Activated naive CD8-positive, alpha-beta T cell (primary cell): ENCODE results near the gene YJEFN3.

Experiments used
- H3K27ac Mint-ChIP-seq: one replicate; pipeline ENCODE4 v1.8.0; 2021; ENCODE audit warnings: mixed read lengths
- H3K27me3 Mint-ChIP-seq: one replicate; pipeline ENCODE4 v1.8.0; 2021; ENCODE audit warnings: mixed read lengths
- H3K36me3 Mint-ChIP-seq: one replicate; pipeline ENCODE4 v1.8.0; 2021; ENCODE audit warnings: mixed read lengths
- H3K4me1 Mint-ChIP-seq: one replicate; pipeline ENCODE4 v1.8.0; 2021; ENCODE audit warnings: low read depth, mixed read lengths
- H3K4me3 Mint-ChIP-seq: one replicate; pipeline ENCODE4 v1.8.0; 2021; ENCODE audit warnings: mild to moderate bottlenecking, mixed read lengths
- H3K9me3 Mint-ChIP-seq: one replicate; pipeline ENCODE4 v1.8.0; 2021; ENCODE audit warnings: low read depth, mixed read lengths

Gene YJEFN3

DNA sequence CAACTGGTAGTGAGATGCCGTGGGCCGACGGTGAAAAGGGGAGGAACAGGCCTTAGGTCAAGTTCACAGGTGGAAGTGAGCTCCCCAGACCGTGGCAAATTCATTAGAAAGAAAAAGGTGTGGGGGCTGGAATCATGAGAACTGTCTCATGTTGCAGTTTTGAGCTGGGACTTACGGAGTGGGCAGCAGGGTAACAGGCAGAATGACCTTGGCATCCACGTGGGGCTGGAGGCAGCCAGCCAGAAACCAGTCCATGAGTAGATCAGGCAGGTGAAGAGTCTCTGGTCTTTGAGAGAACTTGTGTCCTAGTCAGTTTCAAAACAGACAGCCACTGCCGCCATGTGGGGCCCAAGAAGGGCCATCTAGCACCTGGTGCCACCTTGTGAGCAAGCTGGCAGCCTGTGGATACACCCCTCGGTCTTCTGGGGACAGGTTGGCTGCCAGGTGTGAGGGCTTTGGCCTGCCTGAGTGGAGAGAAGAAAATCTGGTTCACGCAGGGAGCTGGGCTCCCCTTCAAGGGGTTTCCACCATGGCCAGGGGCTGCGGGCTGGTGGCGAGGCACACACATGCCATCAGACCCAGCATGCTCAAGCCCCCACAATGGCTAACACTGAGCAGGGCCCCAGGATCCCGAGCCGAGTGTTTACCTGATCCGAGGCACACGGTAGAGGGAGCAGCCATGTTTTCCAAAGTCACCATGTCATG is 37.2 kb upstream of the YJEFN3 start:
- Mint-ChIP-seq H3K9me3 (no peaks in the 10 kb centered on the region), H3K4me1 (peaks cover 44% of the 10 kb centered on the region), H3K27me3 (no peaks in the 10 kb centered on the region), H3K36me3 (no peaks in the 10 kb centered on the region), H3K27ac (peak overlapping the region; percentile 34), H3K4me3 (no peak overlapping the region)

DNA sequence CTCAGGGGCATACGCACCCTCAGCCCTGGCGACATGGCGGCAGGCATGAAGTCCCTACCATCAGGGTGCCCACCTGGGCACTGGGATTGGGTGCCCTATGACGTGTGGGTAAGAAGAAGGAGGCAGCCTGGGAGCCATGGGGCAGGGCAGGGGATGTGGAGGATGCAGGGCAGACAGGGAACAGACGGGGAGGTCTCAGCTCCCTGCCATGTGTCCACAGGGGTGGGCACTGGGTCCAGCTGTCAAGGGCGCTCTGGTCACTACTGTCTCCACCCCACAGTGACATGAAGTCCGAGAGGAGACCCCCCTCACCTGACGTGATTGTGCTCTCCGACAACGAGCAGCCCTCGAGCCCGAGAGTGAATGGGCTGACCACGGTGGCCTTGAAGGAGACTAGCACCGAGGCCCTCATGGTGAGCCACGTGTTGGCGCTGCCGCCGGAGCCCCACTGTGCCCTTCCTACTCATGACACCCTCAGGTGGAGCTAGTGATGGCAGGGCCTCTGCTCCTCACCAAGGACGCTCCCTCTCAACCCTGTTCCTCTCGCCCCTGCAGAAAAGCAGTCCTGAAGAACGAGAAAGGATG is 36.6 kb upstream of the YJEFN3 start:
- Mint-ChIP-seq H3K4me3 (no peak overlapping the region), H3K36me3 (no peaks in the 10 kb centered on the region), H3K27ac (no peak overlapping the region), H3K9me3 (no peaks in the 10 kb centered on the region), H3K27me3 (no peaks in the 10 kb centered on the region), H3K4me1 (peaks cover 37% of the 10 kb centered on the region)

DNA sequence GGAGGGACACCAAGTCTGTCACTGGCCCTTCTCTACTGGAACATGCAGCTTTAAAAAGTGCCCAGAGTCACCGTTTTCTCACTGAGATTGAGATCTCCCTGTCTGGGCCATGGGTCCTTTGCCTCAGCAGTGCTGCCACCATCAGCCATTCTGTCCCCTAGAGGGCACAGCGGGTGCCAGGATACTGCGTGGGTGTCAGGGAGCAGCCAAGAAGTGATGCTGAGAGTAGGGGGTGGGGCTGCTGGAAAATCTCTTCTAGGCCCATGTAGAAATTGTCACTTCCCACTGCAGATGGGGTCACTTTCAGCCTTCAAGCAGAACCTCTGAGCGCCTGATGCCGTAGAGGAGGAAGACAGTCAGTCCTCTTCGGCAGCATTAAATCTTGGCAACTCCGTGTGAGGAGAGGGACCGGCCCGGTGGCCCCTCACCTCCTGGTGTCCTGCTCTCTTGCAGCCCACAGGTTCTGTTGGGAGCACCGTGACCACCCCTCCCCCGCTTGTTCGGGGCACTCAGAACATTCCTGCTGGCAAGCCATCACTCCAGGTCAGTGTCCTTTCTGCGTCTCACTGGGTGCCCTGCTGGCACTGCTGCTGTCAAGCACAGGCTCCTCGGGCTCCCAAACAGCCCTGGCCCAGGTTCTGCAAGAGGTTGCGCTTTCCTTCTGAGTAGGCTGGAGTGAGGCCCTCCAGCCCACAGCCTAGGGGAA is 34.7 kb upstream of the YJEFN3 start:
- H3K4me3 Mint-ChIP-seq: no peak overlapping the region
- H3K27ac Mint-ChIP-seq: no peak overlapping the region
- peaks cover 20% of the 10 kb centered on the region for H3K4me1 Mint-ChIP-seq
- H3K36me3 Mint-ChIP-seq: no peaks in the 10 kb centered on the region
- no peaks in the 10 kb centered on the region for H3K27me3 Mint-ChIP-seq
- H3K9me3 Mint-ChIP-seq: no peaks in the 10 kb centered on the region

DNA sequence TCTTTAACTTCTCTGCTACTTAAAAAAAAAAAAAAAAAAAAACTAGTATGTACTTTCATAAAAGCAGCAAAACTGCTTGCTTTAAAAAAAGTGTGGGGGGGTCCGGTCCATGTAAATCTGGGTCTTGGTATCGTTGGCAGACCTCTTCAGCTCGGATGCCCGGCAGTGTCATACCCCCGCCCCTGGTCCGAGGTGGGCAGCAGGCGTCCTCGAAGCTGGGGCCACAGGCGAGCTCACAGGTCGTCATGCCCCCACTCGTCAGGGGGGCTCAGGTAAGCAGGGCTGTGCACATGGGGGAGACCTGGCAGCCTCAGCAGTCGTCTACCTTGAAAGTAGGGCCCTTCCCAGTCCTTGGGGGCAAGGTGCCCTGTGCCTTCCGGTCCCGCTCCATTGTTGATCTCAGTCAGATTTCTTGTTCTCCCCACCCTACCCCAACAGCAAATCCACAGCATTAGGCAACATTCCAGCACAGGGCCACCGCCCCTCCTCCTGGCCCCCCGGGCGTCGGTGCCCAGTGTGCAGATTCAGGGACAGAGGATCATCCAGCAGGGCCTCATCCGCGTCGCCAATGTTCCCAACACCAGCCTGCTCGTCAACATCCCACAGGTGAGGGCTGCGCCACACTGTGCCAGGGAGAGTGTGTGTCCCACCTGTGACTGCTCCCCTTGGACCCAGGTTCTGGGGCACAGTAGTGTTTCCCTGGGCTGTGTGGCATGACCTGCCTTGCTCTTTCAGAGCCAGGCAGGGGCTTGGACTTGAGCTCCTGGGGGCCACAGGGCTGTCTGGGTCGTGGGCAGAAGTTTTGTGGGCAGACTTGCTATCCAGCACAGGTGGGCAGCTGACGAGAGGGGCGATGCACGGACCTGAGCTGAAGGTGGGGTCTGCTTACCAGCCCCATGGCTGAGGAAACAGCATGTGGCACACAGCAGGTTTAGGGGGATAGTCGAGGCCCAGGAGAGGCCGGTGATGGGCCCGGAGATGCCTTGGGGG is 32.8 kb upstream of the YJEFN3 start:
- peaks cover 3% of the 10 kb centered on the region for H3K4me1 Mint-ChIP-seq
- no peak overlapping the region for H3K27ac Mint-ChIP-seq
- H3K4me3 Mint-ChIP-seq: no peak overlapping the region
- H3K9me3 Mint-ChIP-seq: no peaks in the 10 kb centered on the region
- H3K27me3 Mint-ChIP-seq: no peaks in the 10 kb centered on the region
- H3K36me3 Mint-ChIP-seq: no peaks in the 10 kb centered on the region

DNA sequence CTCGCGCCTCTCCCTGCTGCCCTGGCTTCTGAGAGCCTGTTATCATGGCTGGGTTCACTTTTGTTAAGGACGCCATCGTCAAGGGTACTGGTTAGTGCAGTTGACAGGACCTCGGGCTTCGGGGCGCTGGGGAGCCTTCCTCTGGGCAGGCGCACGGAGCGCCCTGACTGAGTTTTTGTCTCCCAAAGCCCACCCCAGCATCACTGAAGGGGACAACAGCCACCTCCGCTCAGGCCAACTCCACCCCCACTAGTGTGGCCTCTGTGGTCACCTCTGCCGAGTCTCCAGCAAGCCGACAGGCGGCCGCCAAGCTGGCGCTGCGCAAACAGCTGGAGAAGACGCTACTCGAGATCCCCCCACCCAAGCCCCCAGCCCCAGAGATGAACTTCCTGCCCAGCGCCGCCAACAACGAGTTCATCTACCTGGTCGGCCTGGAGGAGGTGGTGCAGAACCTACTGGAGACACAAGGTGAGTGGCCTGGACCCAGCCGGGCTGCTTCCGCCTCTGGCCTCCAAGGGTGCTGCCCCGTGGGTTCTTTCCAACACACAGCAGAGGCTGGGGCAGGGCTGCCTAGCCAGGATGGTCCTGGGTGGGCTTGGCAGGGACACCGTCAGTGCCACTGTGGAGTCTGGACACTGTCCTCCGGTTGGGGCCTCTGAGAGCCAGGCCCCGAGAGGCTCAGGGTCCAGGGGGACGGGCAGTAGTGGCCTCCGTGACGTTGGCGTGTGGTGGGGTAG is 30.3 kb upstream of the YJEFN3 start:
- Mint-ChIP-seq H3K9me3 (no peaks in the 10 kb centered on the region), H3K36me3 (no peaks in the 10 kb centered on the region), H3K27me3 (no peaks in the 10 kb centered on the region), H3K4me3 (no peak overlapping the region), H3K4me1 (peaks cover 3% of the 10 kb centered on the region), H3K27ac (no peak overlapping the region)

DNA sequence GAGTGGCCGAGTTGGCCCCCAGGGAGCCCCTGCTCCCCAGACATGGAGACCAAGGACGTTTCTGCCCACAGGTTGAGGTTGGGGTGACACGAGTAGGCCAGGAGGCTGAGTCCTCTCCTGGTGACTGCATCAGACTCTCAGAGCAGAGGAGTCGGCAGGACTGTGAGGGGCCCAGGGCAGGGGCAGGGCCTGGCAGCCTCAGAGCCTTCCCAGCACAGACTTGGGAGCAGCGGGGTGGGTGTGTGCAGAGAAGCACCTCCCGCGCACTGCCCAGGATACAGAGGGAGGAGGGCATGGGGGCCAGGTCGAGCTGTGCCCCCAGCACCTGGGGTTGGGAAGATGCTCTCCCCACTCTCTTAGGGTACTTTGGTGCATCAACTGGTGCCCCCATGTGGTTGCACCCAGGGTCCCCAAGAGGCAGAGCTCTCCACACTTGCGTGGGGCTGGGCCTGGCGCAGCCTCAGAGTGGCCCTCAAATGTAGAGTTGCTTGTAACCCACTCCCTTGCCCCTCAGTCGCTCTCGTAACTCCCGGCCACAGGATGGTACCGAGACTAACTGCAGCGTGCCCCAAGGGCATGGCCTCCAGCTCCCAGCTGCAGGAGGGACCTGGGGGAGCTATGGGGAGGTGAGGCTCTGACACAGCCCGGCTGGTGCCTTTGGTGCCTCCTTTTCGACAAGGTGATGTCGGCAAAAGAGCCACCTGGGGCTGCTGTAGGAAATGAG is 29.3 kb upstream of the YJEFN3 start:
- no peaks in the 10 kb centered on the region for H3K36me3 Mint-ChIP-seq
- no peak overlapping the region for H3K4me3 Mint-ChIP-seq
- no peak overlapping the region for H3K27ac Mint-ChIP-seq
- H3K27me3 Mint-ChIP-seq: no peaks in the 10 kb centered on the region
- H3K9me3 Mint-ChIP-seq: no peaks in the 10 kb centered on the region
- peaks cover 3% of the 10 kb centered on the region for H3K4me1 Mint-ChIP-seq

DNA sequence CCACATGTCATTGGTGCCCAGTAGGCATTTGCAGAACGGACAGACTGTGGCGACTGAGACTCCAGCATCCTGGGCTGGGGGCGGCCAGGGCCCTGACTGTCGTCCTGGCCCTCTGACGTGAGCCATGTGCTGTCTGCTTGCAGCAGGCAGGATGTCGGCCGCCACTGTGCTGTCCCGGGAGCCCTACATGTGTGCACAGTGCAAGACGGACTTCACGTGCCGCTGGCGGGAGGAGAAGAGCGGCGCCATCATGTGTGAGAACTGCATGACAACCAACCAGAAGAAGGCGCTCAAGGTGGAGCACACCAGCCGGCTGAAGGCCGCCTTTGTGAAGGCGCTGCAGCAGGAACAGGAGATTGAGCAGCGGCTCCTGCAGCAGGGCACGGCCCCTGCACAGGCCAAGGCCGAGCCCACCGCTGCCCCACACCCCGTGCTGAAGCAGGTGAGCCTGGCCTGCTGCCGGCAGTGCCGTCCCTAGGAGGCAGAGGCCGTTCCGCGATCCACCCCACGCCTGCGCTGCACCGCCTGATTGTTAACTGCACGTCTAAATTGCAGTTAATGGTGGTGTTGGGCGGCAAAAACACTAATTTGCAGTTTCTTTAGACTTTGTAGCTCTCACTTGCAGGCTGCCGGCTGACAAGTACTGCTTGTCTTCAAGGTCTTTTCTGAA is 27.6 kb upstream of the YJEFN3 start:
- Mint-ChIP-seq H3K27me3 (no peaks in the 10 kb centered on the region), H3K4me3 (no peak overlapping the region), H3K4me1 (no peaks in the 10 kb centered on the region), H3K27ac (no peak overlapping the region), H3K36me3 (no peaks in the 10 kb centered on the region), H3K9me3 (no peaks in the 10 kb centered on the region)

DNA sequence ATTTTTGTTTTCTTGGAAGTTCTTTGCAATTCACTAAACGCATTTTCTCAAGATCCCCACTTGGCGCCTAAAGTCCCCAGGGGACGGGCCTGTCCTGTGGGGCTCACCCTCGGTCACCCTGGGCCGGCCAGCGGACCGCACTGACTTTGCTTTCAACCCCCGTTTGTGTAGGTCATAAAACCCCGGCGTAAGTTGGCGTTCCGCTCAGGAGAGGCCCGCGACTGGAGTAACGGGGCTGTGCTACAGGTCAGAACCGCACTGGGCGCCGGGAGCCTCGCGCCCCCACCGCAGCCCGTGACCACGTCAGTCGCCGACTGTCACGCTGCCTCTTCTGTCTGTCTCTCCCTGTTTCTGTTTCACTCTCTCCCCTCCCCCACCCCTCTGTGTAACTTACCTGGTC is 26.9 kb upstream of the YJEFN3 start:
- H3K27ac Mint-ChIP-seq: no peak overlapping the region
- no peaks in the 10 kb centered on the region for H3K36me3 Mint-ChIP-seq
- no peaks in the 10 kb centered on the region for H3K4me1 Mint-ChIP-seq
- H3K4me3 Mint-ChIP-seq: no peak overlapping the region
- H3K27me3 Mint-ChIP-seq: no peaks in the 10 kb centered on the region
- no peaks in the 10 kb centered on the region for H3K9me3 Mint-ChIP-seq

DNA sequence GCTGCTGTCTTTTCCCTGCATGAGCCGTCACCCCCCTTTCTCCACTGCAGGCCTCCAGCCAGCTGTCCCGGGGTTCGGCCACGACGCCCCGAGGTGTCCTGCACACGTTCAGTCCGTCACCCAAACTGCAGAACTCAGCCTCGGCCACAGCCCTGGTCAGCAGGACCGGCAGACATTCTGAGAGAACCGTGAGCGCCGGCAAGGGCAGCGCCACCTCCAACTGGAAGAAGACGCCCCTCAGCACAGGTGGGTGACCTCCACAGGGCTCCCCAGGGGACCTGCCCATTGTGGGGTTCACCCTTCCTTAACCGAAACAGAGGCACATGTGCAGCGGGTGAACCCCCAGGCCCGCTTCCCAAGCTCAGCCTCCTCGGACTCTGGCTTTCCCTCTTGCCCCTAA is 26.4 kb upstream of the YJEFN3 start:
- Mint-ChIP-seq H3K4me3 (no peak overlapping the region), H3K36me3 (no peaks in the 10 kb centered on the region), H3K27me3 (no peaks in the 10 kb centered on the region), H3K9me3 (no peaks in the 10 kb centered on the region), H3K27ac (no peak overlapping the region), H3K4me1 (no peaks in the 10 kb centered on the region)

DNA sequence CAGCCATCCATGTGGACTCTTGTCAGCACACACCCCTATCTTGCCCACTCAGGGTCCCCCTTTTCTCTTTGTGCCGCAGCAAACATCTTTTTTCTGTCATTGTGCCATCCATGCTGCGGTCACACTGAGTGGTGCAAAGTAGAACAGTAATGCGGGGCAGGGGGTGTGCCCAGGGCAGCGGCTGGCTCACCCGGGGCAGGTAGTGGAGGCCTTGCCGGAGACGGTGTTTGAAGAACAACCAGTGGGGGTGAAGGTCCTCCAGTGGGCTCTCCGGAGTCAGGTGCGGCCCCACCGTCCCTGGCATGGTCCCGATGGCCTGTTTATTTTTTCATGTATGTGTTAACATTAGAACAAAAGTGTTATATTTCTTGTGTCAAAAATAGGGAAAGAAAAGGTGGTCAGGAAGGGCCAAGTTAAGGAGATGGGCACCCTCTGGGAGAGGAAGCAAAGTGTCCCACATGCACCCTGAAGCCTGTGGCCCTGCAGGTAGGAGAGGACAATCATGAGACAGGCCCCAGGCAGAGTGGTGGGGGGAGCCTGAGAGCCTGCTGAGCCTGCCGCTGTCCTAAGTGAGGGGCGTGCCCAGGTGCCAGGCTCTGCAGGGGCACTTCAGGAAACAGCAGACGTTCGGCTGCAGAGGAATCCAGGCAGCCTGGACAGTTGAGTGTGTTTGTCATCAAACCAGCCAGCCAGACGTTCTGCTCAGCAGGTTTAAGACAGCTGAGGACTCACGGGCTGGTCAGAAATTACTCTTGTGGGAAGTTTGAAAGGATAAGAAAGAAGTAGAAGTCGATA is 25.7 kb upstream of the YJEFN3 start:
- peak overlapping the region; percentile 61 for H3K27ac Mint-ChIP-seq

DNA sequence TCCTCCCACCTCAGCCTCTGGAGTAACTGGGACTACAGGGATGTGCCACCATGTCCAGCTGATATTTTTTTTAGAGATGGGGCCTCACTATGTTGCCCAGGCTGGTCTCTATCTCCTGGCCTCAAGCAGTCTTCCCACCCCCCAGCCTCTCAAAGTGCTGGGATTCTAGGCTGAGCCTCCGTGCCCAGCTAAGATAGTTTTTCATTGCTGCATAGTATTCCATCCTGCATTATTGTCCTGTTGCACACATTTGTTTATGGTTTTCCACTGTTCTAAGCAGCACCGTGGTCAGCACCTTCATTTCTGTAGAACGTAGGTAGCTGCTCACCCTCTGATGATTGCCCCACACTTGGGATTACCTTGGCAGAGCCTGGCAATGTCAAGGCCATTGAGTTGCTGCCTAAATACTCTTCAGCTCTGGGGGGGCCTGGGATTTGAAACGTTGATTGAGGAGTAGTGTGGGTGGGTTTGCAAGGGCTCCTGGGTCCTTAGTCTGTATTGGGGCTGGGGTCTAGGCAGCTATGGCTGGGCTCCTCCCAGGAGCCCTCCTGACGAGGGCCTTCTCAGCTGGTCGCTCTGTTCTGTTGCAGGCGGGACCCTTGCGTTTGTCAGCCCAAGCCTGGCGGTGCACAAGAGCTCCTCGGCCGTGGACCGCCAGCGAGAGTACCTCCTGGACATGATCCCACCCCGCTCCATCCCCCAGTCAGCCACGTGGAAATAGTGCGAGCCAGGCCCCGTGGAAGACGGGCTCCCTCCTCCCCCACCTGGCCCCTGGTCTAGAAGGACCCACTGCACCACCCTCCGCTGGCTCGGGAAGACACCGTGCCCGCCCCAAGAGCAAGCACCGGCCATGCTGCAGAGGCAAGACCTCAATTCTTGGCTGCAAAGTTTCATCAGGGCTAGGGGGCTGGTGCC is 23.7 kb upstream of the YJEFN3 start:
- Mint-ChIP-seq H3K36me3 (no peaks in the 10 kb centered on the region), H3K4me1 (no peaks in the 10 kb centered on the region), H3K27me3 (no peaks in the 10 kb centered on the region), H3K4me3 (no peak overlapping the region), H3K9me3 (no peaks in the 10 kb centered on the region), H3K27ac (no peak overlapping the region)

More for the DNA sequence above, 25.7 kb upstream of the YJEFN3 start:
- no peak overlapping the region for H3K4me3 Mint-ChIP-seq
- H3K27me3 Mint-ChIP-seq: no peaks in the 10 kb centered on the region
- H3K4me1 Mint-ChIP-seq: no peaks in the 10 kb centered on the region
- H3K9me3 Mint-ChIP-seq: no peaks in the 10 kb centered on the region
- no peaks in the 10 kb centered on the region for H3K36me3 Mint-ChIP-seq

DNA sequence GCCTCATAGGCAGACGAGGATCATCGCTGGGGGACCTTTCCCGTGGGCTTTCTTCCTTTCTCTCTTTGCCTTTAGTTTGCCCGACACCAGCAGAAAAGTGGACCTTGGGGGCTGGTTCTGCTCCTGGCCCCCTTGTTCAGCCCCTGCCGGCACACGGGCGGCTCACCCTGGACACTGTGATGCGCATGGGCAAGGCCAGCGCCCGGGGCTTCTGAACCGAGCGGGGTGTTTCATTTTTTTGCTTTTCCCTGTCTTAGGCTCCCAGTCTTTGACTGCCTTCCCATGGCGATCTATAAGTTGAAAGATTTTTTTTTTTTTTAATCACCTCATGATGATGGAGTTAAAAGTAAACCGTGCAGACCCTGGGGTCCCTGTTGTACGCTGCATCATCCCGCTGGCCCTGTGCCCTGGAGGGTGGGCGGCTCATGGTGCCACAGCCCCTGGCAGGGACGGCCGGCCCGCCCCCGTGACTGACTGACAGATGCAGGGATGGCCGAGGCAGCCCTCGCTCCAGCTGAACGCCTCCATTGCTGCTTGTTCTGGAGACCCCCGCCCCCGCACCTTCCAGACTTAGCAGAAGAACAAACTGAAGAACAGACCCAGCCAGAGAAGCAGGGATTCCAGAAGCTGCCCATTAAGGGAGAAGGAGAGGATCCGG is 22.9 kb upstream of the YJEFN3 start:
- Mint-ChIP-seq H3K36me3 (no peaks in the 10 kb centered on the region), H3K27me3 (no peaks in the 10 kb centered on the region), H3K27ac (no peak overlapping the region), H3K4me1 (no peaks in the 10 kb centered on the region), H3K4me3 (no peak overlapping the region), H3K9me3 (no peaks in the 10 kb centered on the region)
